HEK293 (cell line): ENCODE measurements around the gene GPR157.
"Not testable (repeated sequence)": the region's sequence is repeated elsewhere in the genome, so short reads cannot be mapped to it uniquely, and the experiment has no call there.

Experiments
- CTCF ChIA-PET: fragments of 350-600 bp; formaldehyde crosslinking; extraction: SDS; loops from one replicate; lab custom pipeline; 2021; ENCODE audit warnings: antibody characterized with exemption; lab: Yijun Ruan, JAX
- POLR2A ChIA-PET: fragments of 300-600 bp; formaldehyde crosslinking; extraction: SDS; loops from one replicate; lab custom pipeline; 2020; ENCODE audit warnings: antibody characterized with exemption, inconsistent platforms; lab: Yijun Ruan, JAX
- H3K27ac ChIP-seq: fragments of 200-500 bp; sonication (Bioruptor generic); 2 replicates; pipeline ENCODE4 v1.5.1; 2014; ENCODE audit warnings: low read depth, low read length, control low read depth, inconsistent platforms; ENCODE audit errors: extremely low read depth
- H3K36me3 ChIP-seq, 2 experiments: fragments of 200-500 bp in 1 of 2; sonication (Bioruptor generic) in 1 of 2; 1 replicate in 1 of 2; 2 replicates in 1 of 2; pipeline ENCODE4 v1.5.1; 2014 to 2017; ENCODE audit warnings: inconsistent platforms in 2 of 2, low read length in 2 of 2; ENCODE audit not compliant: control insufficient read depth in 2 of 2, insufficient read depth in 1 of 2
- H3K4me1 ChIP-seq: fragments of 200-500 bp; sonication (Bioruptor generic); 2 replicates; pipeline ENCODE4 v1.5.1; 2014; ENCODE audit warnings: mild to moderate bottlenecking, low read length, inconsistent platforms; ENCODE audit not compliant: control insufficient read depth, insufficient read depth
- H3K4me3 ChIP-seq: 2 replicates; pipeline ENCODE4 v1.5.1; 2011; ENCODE audit warnings: low read depth, mild to moderate bottlenecking, control low read depth, low read length, moderate library complexity
- H3K9me3 ChIP-seq: fragments of 200-500 bp; sonication (Bioruptor generic); 2 replicates; pipeline ENCODE4 v1.5.1; 2014; ENCODE audit warnings: low read depth, low read length, inconsistent platforms; ENCODE audit not compliant: control insufficient read depth, insufficient read depth
- GLI4 ChIP-seq: fragments of 450-650 bp; formaldehyde crosslinking; IDR thresholded peaks from 2 replicates; pipeline ENCODE4 v1.5.1; 2016; ENCODE audit warnings: missing biosample characterization, missing genetic modification characterization
- KLF1 ChIP-seq: fragments of 450-650 bp; formaldehyde crosslinking; IDR thresholded peaks from 2 replicates; pipeline ENCODE4 v1.5.1; 2016; ENCODE audit warnings: missing biosample characterization, missing genetic modification characterization
- PRDM1 ChIP-seq: fragments of 450-650 bp; formaldehyde crosslinking; IDR thresholded peaks from 2 replicates; pipeline ENCODE4; 2016; ENCODE audit warnings: missing biosample characterization, missing genetic modification characterization
- ZBTB1 ChIP-seq: fragments of 450-650 bp; formaldehyde crosslinking; IDR thresholded peaks from 2 replicates; pipeline ENCODE4 v1.5.1; 2016; ENCODE audit warnings: missing biosample characterization, missing genetic modification characterization
- ZBTB6 ChIP-seq: fragments of 450-650 bp; formaldehyde crosslinking; IDR thresholded peaks from 2 replicates; pipeline ENCODE4 v1.5.1; 2017; ENCODE audit warnings: missing biosample characterization, missing genetic modification characterization
- ZFHX2 ChIP-seq: fragments of 450-650 bp; formaldehyde crosslinking; conservative IDR thresholded peaks from 2 replicates; pipeline ENCODE4 v1.5.1; 2016; ENCODE audit warnings: missing biosample characterization, missing genetic modification characterization
- ZFP3 ChIP-seq: fragments of 450-650 bp; formaldehyde crosslinking; IDR thresholded peaks from 2 replicates; pipeline ENCODE4 v1.5.1; 2016; ENCODE audit warnings: low read depth, missing biosample characterization, missing genetic modification characterization
- ZFP37 ChIP-seq: fragments of 450-650 bp; formaldehyde crosslinking; IDR thresholded peaks from 2 replicates; pipeline ENCODE4 v1.5.1; 2016; ENCODE audit warnings: missing biosample characterization, missing genetic modification characterization
- ZNF133 ChIP-seq: fragments of 450-650 bp; formaldehyde crosslinking; IDR thresholded peaks from 2 replicates; pipeline ENCODE4 v1.5.1; 2016; ENCODE audit warnings: missing biosample characterization, missing genetic modification characterization
- ZNF169 ChIP-seq: fragments of 450-650 bp; formaldehyde crosslinking; IDR thresholded peaks from 2 replicates; pipeline ENCODE4 v1.5.1; 2016; ENCODE audit warnings: missing biosample characterization, missing genetic modification characterization
- ZNF184 ChIP-seq: fragments of 450-650 bp; IDR thresholded peaks from 2 replicates; pipeline ENCODE4 v1.5.1; 2018; ENCODE audit warnings: missing biosample characterization, mild to moderate bottlenecking, missing genetic modification characterization
- ZNF23 ChIP-seq: fragments of 450-650 bp; formaldehyde crosslinking; IDR thresholded peaks from 2 replicates; pipeline ENCODE4 v1.5.1; 2016; ENCODE audit warnings: missing biosample characterization, missing genetic modification characterization, borderline replicate concordance
- ZNF341 ChIP-seq: fragments of 450-650 bp; formaldehyde crosslinking; IDR thresholded peaks from 2 replicates; pipeline ENCODE4; 2016; ENCODE audit warnings: low read depth, missing biosample characterization, missing genetic modification characterization
- ZNF391 ChIP-seq: fragments of 450-650 bp; formaldehyde crosslinking; IDR thresholded peaks from 2 replicates; pipeline ENCODE4 v1.5.1; 2016; ENCODE audit warnings: low read depth, missing biosample characterization, missing genetic modification characterization, borderline replicate concordance
- ZNF404 ChIP-seq: fragments of 450-650 bp; formaldehyde crosslinking; IDR thresholded peaks from 2 replicates; pipeline ENCODE4 v1.5.1; 2017; ENCODE audit warnings: missing biosample characterization, missing genetic modification characterization
- ZNF433 ChIP-seq: fragments of 450-650 bp; formaldehyde crosslinking; IDR thresholded peaks from 2 replicates; pipeline ENCODE4 v1.5.1; 2016; ENCODE audit warnings: missing biosample characterization, missing genetic modification characterization, low read depth
- ZNF488 ChIP-seq: fragments of 450-650 bp; formaldehyde crosslinking; IDR thresholded peaks from 2 replicates; pipeline ENCODE4 v1.5.1; 2016; ENCODE audit warnings: missing biosample characterization, missing genetic modification characterization
- ZNF513 ChIP-seq: fragments of 450-650 bp; IDR thresholded peaks from 2 replicates; pipeline ENCODE4 v1.5.1; 2018; ENCODE audit warnings: missing biosample characterization, missing genetic modification characterization
- ZNF626 ChIP-seq: fragments of 450-650 bp; sonication (Bioruptor Pico); formaldehyde crosslinking; IDR thresholded peaks from 2 replicates; pipeline ENCODE4 v1.5.1; 2018; ENCODE audit warnings: missing biosample characterization, missing genetic modification characterization, inconsistent platforms
- ZNF645 ChIP-seq: fragments of 450-650 bp; formaldehyde crosslinking; IDR thresholded peaks from 2 replicates; pipeline ENCODE4; 2016; ENCODE audit warnings: missing biosample characterization, missing genetic modification characterization
- ZNF707 ChIP-seq: fragments of 450-650 bp; formaldehyde crosslinking; IDR thresholded peaks from 2 replicates; pipeline ENCODE4 v1.5.1; 2016; ENCODE audit warnings: missing biosample characterization, missing genetic modification characterization
- ZNF843 ChIP-seq: fragments of 450-650 bp; formaldehyde crosslinking; IDR thresholded peaks from 2 replicates; pipeline ENCODE4 v1.5.1; 2016; ENCODE audit warnings: missing biosample characterization, missing genetic modification characterization
- ZSCAN23 ChIP-seq: fragments of 450-650 bp; formaldehyde crosslinking; IDR thresholded peaks from 2 replicates; pipeline ENCODE4 v1.5.1; 2016; ENCODE audit warnings: missing biosample characterization, missing genetic modification characterization
- ZSCAN30 ChIP-seq: fragments of 450-650 bp; IDR thresholded peaks from 2 replicates; pipeline ENCODE4 v1.5.1; 2018; ENCODE audit warnings: missing biosample characterization, mild to moderate bottlenecking, missing genetic modification characterization, moderate library complexity

The GPR157 gene

DNA sequence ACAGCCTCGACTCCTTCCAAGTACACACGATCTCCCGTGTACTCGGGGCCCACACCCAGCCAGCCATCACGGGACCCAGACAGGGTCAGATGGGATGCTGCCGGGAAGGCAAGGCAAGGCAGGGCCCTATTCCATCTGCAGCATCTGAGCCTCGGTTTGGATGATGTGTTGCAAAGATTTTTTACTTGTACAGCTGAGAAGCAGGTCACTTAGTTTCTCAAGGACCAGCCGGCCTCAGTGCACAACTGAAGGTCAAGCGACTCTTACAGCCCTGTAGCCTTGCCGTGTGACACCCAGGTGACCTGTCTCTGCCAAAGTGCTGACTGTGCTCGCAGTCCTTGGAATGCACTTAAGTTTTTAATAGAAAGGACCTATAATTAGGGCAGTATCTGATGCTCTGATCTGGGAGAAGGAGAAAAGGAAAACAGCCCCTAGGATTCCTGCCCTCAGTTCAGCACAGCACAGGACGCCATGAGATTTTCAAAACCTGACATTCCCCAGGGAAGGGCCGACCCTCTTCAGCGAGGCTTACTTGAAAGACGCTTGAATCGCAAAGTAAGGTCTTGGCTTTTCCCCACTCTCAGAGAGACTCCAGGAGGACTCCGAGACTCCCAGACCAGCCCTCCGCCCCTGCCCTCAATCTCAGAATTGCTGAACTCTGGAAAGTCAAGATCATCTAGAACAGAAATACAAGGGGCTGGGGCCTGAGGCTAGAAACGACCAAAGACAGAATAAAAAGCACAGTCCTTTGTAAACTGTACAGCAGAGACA lies 1.3 kb downstream of the GPR157 start (continued):
- no peak for TF ChIP-seq ZNF488
- no peak for TF ChIP-seq ZNF341 (tag by site-specific recombination)
- TF ChIP-seq ZNF169 (tag by site-specific recombination), result no peak
- TF ChIP-seq GLI4 (tag by site-specific recombination), result no peak
- TF ChIP-seq ZNF843, result no peak
- no peak for TF ChIP-seq ZNF404 (tag by site-specific recombination)
- no peak for TF ChIP-seq ZSCAN23 (tag by site-specific recombination)
- TF ChIP-seq, all 188 proteins: peak for 0

GRCh38 chr1:9126511-9126910 lies 2.4 kb downstream of the GPR157 start:
- H3K27ac ChIP-seq, result no peak overlapping the region
- POLR2A ChIA-PET, result interaction anchor here (0.5 to 0.6 kb wide), 3 partner anchors 12 to 162 kb away, joined by 3 to 7 read pairs (median 4); no protein-coding TSS in a partner anchor
- TF ChIP-seq PRDM1 (no peak), ZFP3 (tag by site-specific recombination) (no peak), ZNF626 (tag by site-specific recombination) (no peak), ZNF341 (tag by site-specific recombination) (no peak), ZNF23 (tag by site-specific recombination) (no peak)
- TF ChIP-seq, all 188 proteins: peak for 0
- no peaks in the 10 kb centered on the region for H3K4me1 ChIP-seq
- H3K36me3 ChIP-seq, result peaks cover 0 to 2% of the 10 kb centered on the region in 2 experiments; a peak in 1 of 3 replicates
- H3K9me3 ChIP-seq, result no peaks in the 10 kb centered on the region
- no peak overlapping the region for H3K4me3 ChIP-seq
- CTCF ChIA-PET, result interaction anchor here (0.9 to 1.8 kb wide), 5 partner anchors 8 to 329 kb away, joined by 3 to 10 read pairs (median 4); no protein-coding TSS in a partner anchor

GRCh38 chr1:9125847-9126246 lies 3.1 kb downstream of the GPR157 start:
- CTCF ChIA-PET, result interaction anchor here (0.8 to 1.7 kb wide), 2 partner anchors 13 to 329 kb away, joined by 4 to 6 read pairs; no protein-coding TSS in a partner anchor
- H3K9me3 ChIP-seq, H3K4me3 ChIP-seq, H3K27ac ChIP-seq, POLR2A ChIA-PET, H3K4me1 ChIP-seq, H3K36me3 ChIP-seq: not testable (repeated sequence)
- TF ChIP-seq KLF1 (0 out of 2 replicates have a peak, but pooled peaks have one; percentile 25), ZFHX2 (tag by site-specific recombination) (0 out of 2 replicates have a peak, but pooled peaks have one; percentile 12), ZBTB6 (tag by site-specific recombination) (peak; percentile 78; the same call in 1 of the 2 replicates)

DNA sequence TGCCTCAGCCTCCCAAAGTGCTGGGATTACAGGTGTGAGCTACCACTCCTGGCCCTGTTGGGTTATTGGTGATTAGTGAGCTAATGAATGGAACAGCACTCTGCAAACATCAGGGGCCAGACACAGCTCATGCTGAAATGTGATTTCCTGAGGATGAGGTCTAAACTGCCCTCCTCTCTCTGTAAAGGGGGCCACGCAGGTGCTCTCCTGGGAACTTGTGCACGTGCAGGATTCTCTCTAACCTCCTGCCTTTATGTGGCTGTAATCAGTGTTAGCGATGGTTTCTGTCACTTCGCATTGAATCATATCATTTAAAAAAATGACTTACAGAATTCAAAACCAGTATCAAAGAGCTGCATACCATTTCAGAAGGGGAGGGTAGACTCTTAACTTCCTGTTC lies 3.6 kb downstream of the GPR157 start:
- CTCF ChIA-PET, result interaction anchor here (0.6 to 1.7 kb wide), 4 partner anchors 13 to 1205 kb away, joined by 3 to 6 read pairs (median 4); no protein-coding TSS in a partner anchor
- POLR2A ChIA-PET, result no interaction called here
- no peak overlapping the region for H3K27ac ChIP-seq
- TF ChIP-seq ZFP37 (tag by site-specific recombination) (no peak), ZBTB1 (no peak), KLF1 (no peak), ZSCAN30 (tag by site-specific recombination) (no peak), ZNF391 (no peak), ZNF433 (no peak), ZNF645 (tag by site-specific recombination) (no peak), ZNF707 (tag by site-specific recombination) (no peak), ZBTB6 (tag by site-specific recombination) (no peak), ZNF133 (tag by site-specific recombination) (no peak), ZNF513 (tag by site-specific recombination) (no peak), ZNF184 (tag by site-specific recombination) (no peak)

More for the DNA sequence above, 3.6 kb downstream of the GPR157 start:
- H3K4me3 ChIP-seq, result no peak overlapping the region
- peaks cover 0 to 6% of the 10 kb centered on the region in 2 experiments; a peak in 1 of 3 replicates for H3K36me3 ChIP-seq
- no peaks in the 10 kb centered on the region for H3K9me3 ChIP-seq
- no peaks in the 10 kb centered on the region for H3K4me1 ChIP-seq
